Daoy (cell line): Measurements from ENCODE around the gene CCDC89. TPM values are rescaled to one million over a fixed set of nuclear protein-coding genes. Genes with fewer than 3 reads are reported as not detected.

ENCODE experiments used
- DNase-seq: peaks from one replicate; pipeline ENCODE4 v3.0.0-alpha.2; 2015; ENCODE audit warnings: low read depth
- total RNA-seq: library from RNA; depleted of rRNA; stranded (reverse); fragments of >200 nt; shearing (Covaris generic); gene quantifications from 2 replicates; pipeline ENCODE4 v1.2.3, GENCODE V29; 2014; rRNA removed

Gene CCDC89
- total RNA-seq, 1 experiment from 2014 or later, result 1.1 TPM

- no peak for DNase-seq
Observed at GRCh38 chr11:85652786-85653447, 33.1 kb downstream of the CCDC89 start.

DNA sequence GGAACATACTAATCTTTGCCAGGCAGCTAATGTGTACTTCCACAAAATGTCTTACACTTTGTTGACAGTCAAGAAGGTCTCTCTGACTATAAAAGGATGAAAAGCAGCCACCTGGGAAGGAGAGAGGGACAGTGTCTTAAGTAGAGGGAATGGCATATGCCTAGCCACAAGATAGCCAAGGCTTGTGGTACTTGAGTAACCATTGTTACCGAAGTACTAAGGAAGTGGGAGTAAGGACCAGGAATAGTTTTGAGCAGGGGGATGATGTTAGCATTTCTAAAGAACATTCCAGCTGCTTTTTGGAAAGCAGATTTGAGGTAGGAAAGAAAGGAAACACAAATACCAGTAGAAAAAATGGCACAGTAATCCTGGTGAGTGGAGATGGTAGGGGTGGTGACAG lies 34.9 kb downstream of the CCDC89 start:
- DNase-seq, result no peak

- peak; percentile 93 for DNase-seq
Observed at GRCh38 chr11:85647604-85648299, 38.2 kb downstream of the CCDC89 start, which contains the start of gene TMEM126A. TMEM126A (plus strand) TSS chr11:85647967; CDS start chr11:85650256, 2,289 bp downstream.

DNA sequence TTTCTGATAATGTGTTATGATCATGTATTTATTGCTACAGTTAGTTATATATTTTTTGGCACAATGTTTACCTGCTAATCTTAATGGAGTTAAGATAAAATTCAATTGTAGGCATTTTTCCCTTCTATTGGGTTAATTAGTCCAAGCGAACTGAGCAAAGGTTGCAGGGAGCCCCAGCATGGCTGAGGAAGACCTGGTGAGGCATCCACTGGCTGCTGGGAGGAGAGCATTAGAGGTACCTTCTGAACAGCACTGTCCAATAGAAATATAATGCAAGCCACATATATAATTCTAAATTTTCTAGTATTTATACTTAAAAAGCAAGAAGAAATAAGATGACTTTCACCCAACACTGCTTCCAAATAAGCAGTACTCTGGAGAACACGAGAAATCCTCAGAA lies 38.9 kb downstream of the CCDC89 start:
- DNase-seq, result no peak

DNA sequence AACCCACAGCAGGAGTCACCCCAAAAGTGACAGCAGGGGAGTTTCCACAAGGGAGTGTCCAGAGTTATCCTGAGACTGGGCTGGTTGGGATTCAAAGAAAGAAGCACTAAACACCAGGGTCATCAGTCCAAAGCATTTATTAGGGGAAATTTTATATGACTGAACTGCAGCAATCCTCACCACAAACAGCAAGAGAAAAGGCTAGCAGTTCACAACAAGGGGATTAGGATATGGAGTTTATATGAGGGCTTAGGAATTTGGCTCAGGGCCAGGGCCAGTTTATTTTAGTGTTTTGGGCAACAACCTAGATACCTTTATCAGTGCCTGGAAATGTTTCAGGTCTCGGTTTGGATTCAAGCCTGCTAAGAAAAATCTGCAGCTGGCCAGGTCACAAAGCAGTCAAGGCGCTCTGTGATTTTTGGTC lies 42.8 kb downstream of the CCDC89 start:
- no peak for DNase-seq

DNA sequence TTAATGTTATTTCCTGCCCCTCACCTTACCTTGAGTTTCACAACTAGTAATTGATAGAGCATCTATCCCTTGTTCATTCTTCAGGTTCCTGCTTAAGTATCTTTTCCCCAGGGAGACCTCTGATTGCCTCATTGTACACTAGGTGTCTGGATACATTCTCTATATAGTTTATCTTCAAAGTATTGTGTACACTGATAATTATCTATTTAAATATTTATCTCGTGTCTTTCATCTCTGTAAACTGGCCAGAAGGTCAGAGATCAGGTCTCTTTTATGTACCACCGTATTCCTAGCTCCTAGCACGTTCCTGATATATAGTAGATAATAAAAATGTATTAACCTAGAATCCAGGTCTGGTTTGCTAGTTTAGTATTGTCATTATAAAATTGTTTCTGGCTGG lies 51.2 kb downstream of the CCDC89 start:
- DNase-seq, result no peak

Other genes with a start within 250 kb of the CCDC89 start
- 0.42 and 2.3 TPM in 2 replicates for gene DLG2, start 58.9 kb downstream of the CCDC89 start, total RNA-seq
- gene TMEM126B, start 57.6 kb downstream of the CCDC89 start, total RNA-seq, result 61.1 and 81.1 TPM in 2 replicates
- 64.4 and 105 TPM in 2 replicates for gene TMEM126A, start 38.2 kb downstream of the CCDC89 start, total RNA-seq
- gene CREBZF, start 21.1 kb downstream of the CCDC89 start, total RNA-seq, result 34.3 and 52.9 TPM in 2 replicates
- gene SYTL2, start 124.9 kb upstream of the CCDC89 start, total RNA-seq, result 28.1 and 59.4 TPM in 2 replicates
- gene CCDC83, start 169.2 kb upstream of the CCDC89 start, total RNA-seq, result not detected in 2 replicates